Measurements from ENCODE around the gene RPL22. TPM values are rescaled to one million over a fixed set of nuclear protein-coding genes. Genes with fewer than 3 reads are reported as not detected.

The RPL22 gene
- total RNA-seq, 5 donors from 2014 or later (not counting 1 experiment from before 2014, with no cell fraction given), result 448 to 621 (median 462) TPM

GRCh38 chr1:6178751-6179563 is 20.4 kb downstream of the RPL22 start:
- ChIA-PET CTCF (interaction anchor here in 1 of 2 donors (0.6 kb wide), 1 partner anchor 25 kb away, joined by 4 read pairs; no protein-coding TSS in a partner anchor), POLR2A (no interaction called here)
- peaks cover 7 to 66% of the 10 kb centered on the region in 2 experiments for H3K27me3 ChIP-seq (replicated peaks in 1 of 2; ENCODE audit: control insufficient read depth in 2 of 2, extremely low read depth in 1 of 2, insufficient read depth in 2 of 2, low read length in 1 of 2)

GRCh38 chr1:6177681-6178380 is 21.6 kb downstream of the RPL22 start:
- ATAC-seq (replicated peaks in 1 of 4), result no peak
- Histone ChIP-seq H3K27ac (ENCODE audit: low read length) (no peak overlapping the region), H3K9me3 (no peaks in the 10 kb centered on the region), H3K4me3 (ENCODE audit: control insufficient read depth in 1 of 2, extremely low read depth in 1 of 2, low read length in 1 of 2) (no peak overlapping the region), H3K4me1 (ENCODE audit: control insufficient read depth in 1 of 2, extremely low read depth in 1 of 2, insufficient read depth in 2 of 2, low read length in 2 of 2) (peaks cover 0 to 20% of the 10 kb centered on the region in 2 experiments), H3K36me3 (ENCODE audit: control insufficient read depth in 2 of 2, extremely low read depth in 1 of 2, insufficient read depth in 1 of 2, low read length in 1 of 2) (no peaks in the 10 kb centered on the region), H3K27me3 (replicated peaks in 1 of 2; ENCODE audit: control insufficient read depth in 2 of 2, extremely low read depth in 1 of 2, insufficient read depth in 2 of 2, low read length in 1 of 2) (peaks cover 7 to 72% of the 10 kb centered on the region in 2 experiments)
- Mint-ChIP-seq H3K27me3 (peaks cover 37 to 47% of the 10 kb centered on the region in 2 donors), H3K36me3 (no peaks in the 10 kb centered on the region), H3K4me3 (peak overlapping the region in 1 of 3 donors; percentile 54), H3K4me1 (peaks cover 22 to 26% (median 24%) of the 10 kb centered on the region in 3 donors), H3K27ac (peak overlapping the region in 1 of 2 donors; percentile 2), H3K9me3 (no peaks in the 10 kb centered on the region)
- no peak for DNase-seq
- CTCF ChIA-PET, result no interaction called here
- POLR2A ChIA-PET, result no interaction called here
- 71% methylated on average over 15 of the region's 18 CpGs for WGBS (ENCODE audit: insufficient coverage)

More at GRCh38 chr1:6178751-6179563, 20.4 kb downstream of the RPL22 start:
- DNase-seq (no peak), ATAC-seq (replicated peaks in 1 of 4) (no peak)
- Histone ChIP-seq H3K27ac (ENCODE audit: low read length) (no peak overlapping the region), H3K4me1 (ENCODE audit: control insufficient read depth in 1 of 2, extremely low read depth in 1 of 2, insufficient read depth in 2 of 2, low read length in 2 of 2) (peaks cover 0 to 20% of the 10 kb centered on the region in 2 experiments), H3K36me3 (ENCODE audit: control insufficient read depth in 2 of 2, extremely low read depth in 1 of 2, insufficient read depth in 1 of 2, low read length in 1 of 2) (no peaks in the 10 kb centered on the region), H3K9me3 (no peaks in the 10 kb centered on the region), H3K4me3 (ENCODE audit: control insufficient read depth in 1 of 2, extremely low read depth in 1 of 2, low read length in 1 of 2) (no peak overlapping the region)
- Mint-ChIP-seq H3K27ac (no peak overlapping the region), H3K4me3 (peak overlapping the region; percentile 60 to 74 (median 63)), H3K36me3 (no peaks in the 10 kb centered on the region), H3K27me3 (peaks cover 37 to 50% of the 10 kb centered on the region in 2 donors), H3K4me1 (peaks cover 24 to 33% (median 26%) of the 10 kb centered on the region in 3 donors), H3K9me3 (no peaks in the 10 kb centered on the region)
- WGBS (ENCODE audit: insufficient coverage), result 9% methylated on average over 47 of the region's 51 CpGs

- ATAC-seq (replicated peaks in 1 of 4) (no peak), DNase-seq (no peak)
- WGBS (ENCODE audit: insufficient coverage), result 60% methylated on average over 1 of the region's 5 CpGs
- Mint-ChIP-seq H3K9me3 (no peaks in the 10 kb centered on the region), H3K36me3 (no peaks in the 10 kb centered on the region), H3K4me3 (no peak overlapping the region), H3K4me1 (peaks cover 21 to 24% (median 24%) of the 10 kb centered on the region in 3 donors), H3K27me3 (peaks cover 35 to 49% of the 10 kb centered on the region in 2 donors), H3K27ac (no peak overlapping the region)
- ChIA-PET POLR2A (no interaction called here), CTCF (no interaction called here)
- peaks cover 7 to 77% of the 10 kb centered on the region in 2 experiments for H3K27me3 ChIP-seq (replicated peaks in 1 of 2; ENCODE audit: control insufficient read depth in 2 of 2, extremely low read depth in 1 of 2, insufficient read depth in 2 of 2, low read length in 1 of 2)
- no peaks in the 10 kb centered on the region for H3K36me3 ChIP-seq (ENCODE audit: control insufficient read depth in 2 of 2, extremely low read depth in 1 of 2, insufficient read depth in 1 of 2, low read length in 1 of 2)
- H3K4me3 ChIP-seq (ENCODE audit: control insufficient read depth in 1 of 2, extremely low read depth in 1 of 2, low read length in 1 of 2), result no peak overlapping the region
- no peaks in the 10 kb centered on the region for H3K9me3 ChIP-seq
- no peak overlapping the region for H3K27ac ChIP-seq (ENCODE audit: low read length)
- peaks cover 0 to 20% of the 10 kb centered on the region in 2 experiments for H3K4me1 ChIP-seq (ENCODE audit: control insufficient read depth in 1 of 2, extremely low read depth in 1 of 2, insufficient read depth in 2 of 2, low read length in 2 of 2)
Measured at GRCh38 chr1:6176779-6177178, 22.6 kb downstream of the RPL22 start.

GRCh38 chr1:6175411-6175828 is 24.0 kb downstream of the RPL22 start:
- H3K27ac Mint-ChIP-seq, result no peak overlapping the region
- no peaks in the 10 kb centered on the region for H3K36me3 ChIP-seq (ENCODE audit: control insufficient read depth in 2 of 2, extremely low read depth in 1 of 2, insufficient read depth in 1 of 2, low read length in 1 of 2)
- H3K27ac ChIP-seq (ENCODE audit: low read length), result no peak overlapping the region
- H3K27me3 Mint-ChIP-seq, result peaks cover 24 to 42% of the 10 kb centered on the region in 2 donors
- peaks cover 7 to 78% of the 10 kb centered on the region in 2 experiments for H3K27me3 ChIP-seq (replicated peaks in 1 of 2; ENCODE audit: control insufficient read depth in 2 of 2, extremely low read depth in 1 of 2, insufficient read depth in 2 of 2, low read length in 1 of 2)
- H3K4me1 ChIP-seq (ENCODE audit: control insufficient read depth in 1 of 2, extremely low read depth in 1 of 2, insufficient read depth in 2 of 2, low read length in 2 of 2), result peaks cover 0 to 9% of the 10 kb centered on the region in 2 experiments
- peaks cover 9 to 13% (median 12%) of the 10 kb centered on the region in 3 donors for H3K4me1 Mint-ChIP-seq
- 80% methylated on average over 6 of the region's 6 CpGs for WGBS (ENCODE audit: insufficient coverage)
- POLR2A ChIA-PET, result no interaction called here
- H3K4me3 Mint-ChIP-seq, result no peak overlapping the region
- no peaks in the 10 kb centered on the region for H3K36me3 Mint-ChIP-seq
- no peaks in the 10 kb centered on the region for H3K9me3 Mint-ChIP-seq
- ATAC-seq (replicated peaks in 1 of 4), result no peak
- no peak overlapping the region for H3K4me3 ChIP-seq (ENCODE audit: control insufficient read depth in 1 of 2, extremely low read depth in 1 of 2, low read length in 1 of 2)
- no peaks in the 10 kb centered on the region for H3K9me3 ChIP-seq
- CTCF ChIA-PET, result no interaction called here
- no peak for DNase-seq

- CTCF ChIA-PET, result no interaction called here
- no peak for DNase-seq
- 93% methylated on average over 5 of the region's 5 CpGs for WGBS (ENCODE audit: insufficient coverage)
- H3K27me3 Mint-ChIP-seq, result peaks cover 24 to 44% of the 10 kb centered on the region in 2 donors
- Histone ChIP-seq H3K4me1 (ENCODE audit: control insufficient read depth in 1 of 2, extremely low read depth in 1 of 2, insufficient read depth in 2 of 2, low read length in 2 of 2) (peaks cover 0 to 9% of the 10 kb centered on the region in 2 experiments), H3K9me3 (no peaks in the 10 kb centered on the region), H3K36me3 (ENCODE audit: control insufficient read depth in 2 of 2, extremely low read depth in 1 of 2, insufficient read depth in 1 of 2, low read length in 1 of 2) (no peaks in the 10 kb centered on the region), H3K4me3 (ENCODE audit: control insufficient read depth in 1 of 2, extremely low read depth in 1 of 2, low read length in 1 of 2) (no peak overlapping the region), H3K27ac (ENCODE audit: low read length) (no peak overlapping the region), H3K27me3 (replicated peaks in 1 of 2; ENCODE audit: control insufficient read depth in 2 of 2, extremely low read depth in 1 of 2, insufficient read depth in 2 of 2, low read length in 1 of 2) (peaks cover 7 to 82% of the 10 kb centered on the region in 2 experiments)
- no peak overlapping the region for H3K4me3 Mint-ChIP-seq
- H3K36me3 Mint-ChIP-seq, result no peaks in the 10 kb centered on the region
- peaks cover 9 to 13% (median 12%) of the 10 kb centered on the region in 3 donors for H3K4me1 Mint-ChIP-seq
- POLR2A ChIA-PET, result no interaction called here
- no peaks in the 10 kb centered on the region for H3K9me3 Mint-ChIP-seq
- no peak overlapping the region for H3K27ac Mint-ChIP-seq
- no peak for ATAC-seq (replicated peaks in 1 of 4)
Measured at GRCh38 chr1:6174621-6175410, 24.6 kb downstream of the RPL22 start.

- H3K27me3 Mint-ChIP-seq, result peaks cover 11 to 35% of the 10 kb centered on the region in 2 donors
- Histone ChIP-seq H3K9me3 (no peaks in the 10 kb centered on the region), H3K36me3 (ENCODE audit: control insufficient read depth in 2 of 2, extremely low read depth in 1 of 2, insufficient read depth in 1 of 2, low read length in 1 of 2) (no peaks in the 10 kb centered on the region), H3K27ac (ENCODE audit: low read length) (no peak overlapping the region), H3K4me1 (ENCODE audit: control insufficient read depth in 1 of 2, extremely low read depth in 1 of 2, insufficient read depth in 2 of 2, low read length in 2 of 2) (no peaks in the 10 kb centered on the region), H3K27me3 (replicated peaks in 1 of 2; ENCODE audit: control insufficient read depth in 2 of 2, extremely low read depth in 1 of 2, insufficient read depth in 2 of 2, low read length in 1 of 2) (peaks cover 0 to 76% of the 10 kb centered on the region in 2 experiments), H3K4me3 (ENCODE audit: control insufficient read depth in 1 of 2, extremely low read depth in 1 of 2, low read length in 1 of 2) (no peak overlapping the region)
- DNase-seq (no peak), ATAC-seq (replicated peaks in 1 of 4) (no peak)
- no peaks in the 10 kb centered on the region for H3K9me3 Mint-ChIP-seq
- POLR2A ChIA-PET, result no interaction called here
- no peaks in the 10 kb centered on the region for H3K36me3 Mint-ChIP-seq
- no peak overlapping the region for H3K4me3 Mint-ChIP-seq
- H3K4me1 Mint-ChIP-seq, result peaks cover 1 to 5% (median 3%) of the 10 kb centered on the region in 3 donors
- no peak overlapping the region for H3K27ac Mint-ChIP-seq
- WGBS (ENCODE audit: insufficient coverage), result 87% methylated on average over 8 of the region's 10 CpGs
- CTCF ChIA-PET, result no interaction called here
Measured at GRCh38 chr1:6172549-6172948, 26.8 kb downstream of the RPL22 start.

Data from T-cell (primary cell).